Endodermal cell (in vitro differentiated cells): ENCODE measurements around the gene ARHGEF12. TPM values are rescaled to one million over a fixed set of nuclear protein-coding genes. Genes with fewer than 3 reads are reported as not detected.
"Not testable (repeated sequence)": the region's sequence is repeated elsewhere in the genome, so short reads cannot be mapped to it uniquely, and the experiment has no call there.

Source experiments
- DNase-seq: peaks from one replicate; pipeline ENCODE4 v3.0.0-alpha.2; 2017
- H3K27ac ChIP-seq: 2 replicates; pipeline ENCODE4 v1.5.1; 2013; ENCODE audit warnings: mild to moderate bottlenecking, low read depth, low read length, moderate library complexity
- H3K27me3 ChIP-seq: 2 replicates; pipeline ENCODE4 v1.6.1; 2013; ENCODE audit warnings: mild to moderate bottlenecking, low read length, moderate library complexity; ENCODE audit not compliant: insufficient read depth, control insufficient read depth, poor library complexity, severe bottlenecking
- H3K36me3 ChIP-seq: 2 replicates; pipeline ENCODE4 v1.7.0; 2013; ENCODE audit warnings: mild to moderate bottlenecking, low read length, moderate library complexity; ENCODE audit not compliant: control insufficient read depth, insufficient read depth
- H3K4me1 ChIP-seq: one replicate; pipeline ENCODE4 v1.7.0; 2013; ENCODE audit warnings: low read length; ENCODE audit not compliant: control insufficient read depth, insufficient read depth
- H3K4me3 ChIP-seq: 2 replicates; pipeline ENCODE4 v1.5.1; 2013; ENCODE audit warnings: mild to moderate bottlenecking, low read length, moderate library complexity
- H3K9ac ChIP-seq: 2 replicates; pipeline ENCODE4 v1.6.1; 2013; ENCODE audit warnings: mild to moderate bottlenecking, low read length, moderate library complexity; ENCODE audit not compliant: poor library complexity, severe bottlenecking; ENCODE audit errors: extremely low read depth
- H3K9me3 ChIP-seq: 2 replicates; pipeline ENCODE4 v1.6.1; 2013; ENCODE audit warnings: mild to moderate bottlenecking, low read length, moderate library complexity; ENCODE audit not compliant: control insufficient read depth
- H3K27ac Mint-ChIP-seq: 2 replicates; pipeline ENCODE4 v1.8.0; 2020; ENCODE audit warnings: mixed read lengths
- H3K27me3 Mint-ChIP-seq: 2 replicates; pipeline ENCODE4 v1.8.0; 2021; ENCODE audit warnings: mild to moderate bottlenecking, mixed read lengths; ENCODE audit not compliant: insufficient read depth
- H3K36me3 Mint-ChIP-seq: 2 replicates; pipeline ENCODE4 v1.8.0; 2020; ENCODE audit warnings: low read depth, mixed read lengths
- H3K4me1 Mint-ChIP-seq: 2 replicates; pipeline ENCODE4 v1.8.0; 2020; ENCODE audit warnings: mixed read lengths
- H3K4me3 Mint-ChIP-seq: 2 replicates; pipeline ENCODE4 v1.8.0; 2020; ENCODE audit warnings: mild to moderate bottlenecking, moderate library complexity, mixed read lengths
- H3K9me3 Mint-ChIP-seq: 2 replicates; pipeline ENCODE4 v1.8.0; 2020; ENCODE audit warnings: mild to moderate bottlenecking, mixed read lengths
- WGBS, 2 experiments: methylation state at CpG; one replicate each; pipeline versions ENCODE4 v1.1.5 to v1.1.7; 2013; ENCODE audit warnings: missing lambda C conversion rate in 2 of 2, mixed read lengths in 1 of 2; ENCODE audit not compliant: insufficient coverage in 1 of 2, insufficient read length in 1 of 2; 5-methylcytosine and 5-hydroxymethylcytosine counted together
- total RNA-seq, 2 donors: library from RNA; stranded (reverse); fragmentation: NEBNext Ultra II Directional in 1 of 2; extraction: Animal tissue kit (Norgen Biotek cat#: 25700) in 1 of 2; gene quantifications; 2 replicates in 1 of 2; 3 replicates in 1 of 2; pipeline ENCODE4 v1.2.1, GENCODE V29; 2021
- TF ChIP-seq, protein P1 (sequence below): fragments of 200-600 bp; sonication (generic); conservative IDR thresholded peaks from 2 replicates; pipeline ENCODE4 v1.5.0; 2021; ENCODE audit warnings: antibody characterized with exemption, mild to moderate bottlenecking

ARHGEF12 gene
- total RNA-seq, 2 donors from 2014 or later, result 35.3 to 38.7 TPM

DNA sequence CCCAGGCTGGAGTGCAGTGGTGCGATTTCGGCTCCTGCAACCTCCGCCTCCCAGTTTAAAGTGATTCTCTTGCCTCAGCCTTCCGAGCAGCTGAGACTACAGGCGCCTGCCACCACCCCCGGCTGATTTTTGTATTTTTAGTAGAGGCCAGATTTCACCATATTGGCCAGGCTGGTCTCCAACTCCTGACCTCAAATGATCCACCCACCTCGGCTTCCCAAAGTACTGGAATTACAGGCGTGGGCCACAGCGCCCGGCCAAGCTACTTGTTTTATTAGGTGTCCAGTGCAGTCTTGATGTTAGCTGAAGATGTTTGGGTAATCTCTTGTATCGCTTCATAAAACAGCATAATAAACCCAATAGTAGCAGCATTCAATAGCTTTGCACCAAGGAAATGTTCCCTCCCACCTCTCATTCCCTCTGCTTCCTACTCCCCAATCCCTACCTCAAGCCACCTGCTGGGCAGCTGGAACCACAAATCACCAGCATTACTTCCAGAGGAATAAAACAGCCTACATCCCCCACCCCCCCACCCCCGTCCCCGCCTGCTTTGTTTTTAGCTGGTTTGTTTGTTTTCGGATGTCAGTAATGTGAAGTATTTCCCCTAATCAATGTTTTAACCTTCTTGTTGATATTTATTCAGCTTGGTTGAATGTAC lies 164.3 kb downstream of the ARHGEF12 start:
- Histone ChIP-seq H3K4me1 (peaks cover 8% of the 10 kb centered on the region), H3K9me3 (no peaks in the 10 kb centered on the region), H3K36me3 (no peaks in the 10 kb centered on the region), H3K9ac (no peak overlapping the region), H3K27ac (no peak overlapping the region), H3K27me3 (no peaks in the 10 kb centered on the region), H3K4me3 (no peak overlapping the region)
- peak; percentile 70 for DNase-seq
- Mint-ChIP-seq H3K4me1 (peaks cover 52% of the 10 kb centered on the region), H3K36me3 (no peaks in the 10 kb centered on the region), H3K9me3 (no peaks in the 10 kb centered on the region), H3K4me3 (no peak overlapping the region), H3K27me3 (no peaks in the 10 kb centered on the region), H3K27ac (no peak overlapping the region)
- 80 to 92% methylated on average over 6 to 11 of the region's 14 CpGs for WGBS, 2 experiments
- TF ChIP-seq, protein P1, sequence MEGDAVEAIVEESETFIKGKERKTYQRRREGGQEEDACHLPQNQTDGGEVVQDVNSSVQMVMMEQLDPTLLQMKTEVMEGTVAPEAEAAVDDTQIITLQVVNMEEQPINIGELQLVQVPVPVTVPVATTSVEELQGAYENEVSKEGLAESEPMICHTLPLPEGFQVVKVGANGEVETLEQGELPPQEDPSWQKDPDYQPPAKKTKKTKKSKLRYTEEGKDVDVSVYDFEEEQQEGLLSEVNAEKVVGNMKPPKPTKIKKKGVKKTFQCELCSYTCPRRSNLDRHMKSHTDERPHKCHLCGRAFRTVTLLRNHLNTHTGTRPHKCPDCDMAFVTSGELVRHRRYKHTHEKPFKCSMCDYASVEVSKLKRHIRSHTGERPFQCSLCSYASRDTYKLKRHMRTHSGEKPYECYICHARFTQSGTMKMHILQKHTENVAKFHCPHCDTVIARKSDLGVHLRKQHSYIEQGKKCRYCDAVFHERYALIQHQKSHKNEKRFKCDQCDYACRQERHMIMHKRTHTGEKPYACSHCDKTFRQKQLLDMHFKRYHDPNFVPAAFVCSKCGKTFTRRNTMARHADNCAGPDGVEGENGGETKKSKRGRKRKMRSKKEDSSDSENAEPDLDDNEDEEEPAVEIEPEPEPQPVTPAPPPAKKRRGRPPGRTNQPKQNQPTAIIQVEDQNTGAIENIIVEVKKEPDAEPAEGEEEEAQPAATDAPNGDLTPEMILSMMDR, result no peak

DNA sequence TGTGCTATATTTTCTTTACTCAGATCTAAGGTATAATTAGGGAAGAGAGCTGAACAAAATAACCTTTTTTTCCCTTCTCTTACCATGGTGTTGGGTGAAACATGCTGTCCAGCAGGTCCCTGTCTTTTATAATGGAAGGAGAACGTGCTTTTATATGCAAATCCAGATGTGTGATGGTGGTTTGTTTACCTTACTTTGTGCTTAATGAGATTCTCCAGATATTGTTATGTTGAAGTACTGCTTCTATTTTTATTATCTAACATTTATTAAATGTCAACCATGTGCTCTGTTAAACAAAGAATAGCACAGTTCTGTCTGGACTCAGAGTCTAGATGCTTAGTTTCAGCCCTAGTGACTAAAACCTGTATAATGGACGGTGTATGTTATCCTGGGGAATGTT lies 165.2 kb downstream of the ARHGEF12 start:
- Histone ChIP-seq H3K4me1 (peaks cover 5% of the 10 kb centered on the region), H3K36me3 (no peaks in the 10 kb centered on the region), H3K4me3 (no peak overlapping the region), H3K27me3 (no peaks in the 10 kb centered on the region), H3K9ac (no peak overlapping the region), H3K27ac (no peak overlapping the region), H3K9me3 (no peaks in the 10 kb centered on the region)
- Mint-ChIP-seq H3K27me3 (peaks cover 3% of the 10 kb centered on the region), H3K4me3 (no peak overlapping the region), H3K27ac (no peak overlapping the region), H3K36me3 (no peaks in the 10 kb centered on the region), H3K4me1 (peaks cover 43% of the 10 kb centered on the region), H3K9me3 (no peaks in the 10 kb centered on the region)
- TF ChIP-seq, protein P1, result no peak
- DNase-seq, result no peak
- 50 to 70% methylated on average over 1 to 2 of the region's 2 CpGs for WGBS, 2 experiments

DNA sequence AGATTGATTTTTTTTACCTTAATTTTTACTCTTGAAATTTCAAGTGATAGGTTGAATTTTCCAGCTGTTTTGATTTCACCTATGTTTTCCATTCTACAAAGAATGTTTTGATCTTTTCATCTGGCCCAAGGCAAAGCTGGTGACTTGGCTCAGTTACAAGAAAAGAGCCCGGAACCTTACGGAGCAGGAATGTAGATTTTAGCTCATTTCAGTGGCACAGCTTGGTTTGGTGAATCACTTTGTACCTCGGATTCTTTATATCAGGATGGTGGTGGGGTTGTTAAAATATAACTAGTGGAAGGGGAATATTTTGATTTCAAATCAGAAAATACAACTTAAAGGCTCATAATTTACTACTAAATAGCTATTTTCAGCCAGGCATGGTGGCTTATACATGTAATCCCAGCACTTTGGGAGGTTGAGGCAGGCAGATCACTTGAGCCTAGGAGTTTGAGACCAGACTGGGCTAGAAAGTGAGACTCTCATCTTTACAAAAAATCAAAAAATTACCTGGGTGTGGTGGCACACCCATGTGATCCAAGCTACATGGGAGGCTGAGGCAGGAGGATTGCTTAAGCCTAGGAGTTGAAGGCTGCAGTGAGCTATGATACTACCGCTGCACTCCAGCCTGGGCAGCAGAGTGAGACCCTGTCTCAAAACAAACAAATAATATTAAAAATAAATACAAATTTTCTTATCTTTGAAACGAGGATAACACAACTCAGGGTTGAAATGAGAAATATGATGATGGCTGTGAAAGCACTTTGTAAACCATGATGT lies 166.0 kb downstream of the ARHGEF12 start:
- no peak overlapping the region for H3K4me3 Mint-ChIP-seq
- Histone ChIP-seq H3K36me3 (no peaks in the 10 kb centered on the region), H3K9ac (no peak overlapping the region), H3K9me3 (no peaks in the 10 kb centered on the region), H3K27ac (no peak overlapping the region), H3K4me1 (peaks cover 5% of the 10 kb centered on the region), H3K4me3 (no peak overlapping the region), H3K27me3 (no peaks in the 10 kb centered on the region)
- H3K36me3 Mint-ChIP-seq, result no peaks in the 10 kb centered on the region
- DNase-seq, result no peak
- no peak overlapping the region for H3K27ac Mint-ChIP-seq
- peaks cover 39% of the 10 kb centered on the region for H3K4me1 Mint-ChIP-seq
- WGBS, 2 experiments, result 95 to 97% methylated on average over 4 of the region's 5 CpGs
- H3K27me3 Mint-ChIP-seq, result peaks cover 5% of the 10 kb centered on the region
- TF ChIP-seq, protein P1, result no peak
- no peaks in the 10 kb centered on the region for H3K9me3 Mint-ChIP-seq

DNA sequence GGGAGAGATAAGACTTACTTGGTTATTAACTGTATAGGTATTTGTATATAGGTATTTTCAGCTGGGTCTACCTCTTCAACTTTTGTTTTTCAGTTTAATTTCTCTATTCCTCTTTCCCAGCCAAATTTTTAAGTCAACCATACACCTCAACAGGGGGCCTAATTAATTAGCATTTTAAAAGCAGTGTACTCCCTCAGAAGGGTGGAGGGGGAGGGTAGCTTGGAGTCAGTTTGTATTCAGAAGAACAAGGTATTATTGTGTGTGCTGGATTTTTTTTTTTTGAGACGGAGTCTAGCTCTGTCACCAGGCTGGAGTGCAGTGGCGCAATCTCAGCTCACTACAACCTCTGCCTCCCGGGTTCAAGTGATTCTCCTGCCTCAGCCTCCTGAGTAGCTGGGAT lies 167.3 kb downstream of the ARHGEF12 start:
- not testable (repeated sequence) for H3K9me3 Mint-ChIP-seq, DNase-seq, H3K4me3 ChIP-seq, H3K4me3 Mint-ChIP-seq, H3K4me1 ChIP-seq, H3K9me3 ChIP-seq, H3K36me3 Mint-ChIP-seq, H3K27me3 Mint-ChIP-seq, H3K36me3 ChIP-seq, H3K27me3 ChIP-seq, H3K9ac ChIP-seq, H3K27ac ChIP-seq
- WGBS, 2 experiments, result 20 to 67% methylated on average over 1 to 3 of the region's 3 CpGs
- Mint-ChIP-seq H3K4me1 (peaks cover 33% of the 10 kb centered on the region), H3K27ac (peak overlapping the region; percentile 49)
